Measurements from ENCODE around the gene PRPSAP1.

- TF ChIP-seq CTCF (IDR thresholded peaks at IDR 0.05 in 4 of 5, conservative IDR thresholded peaks at IDR 0.05 in 1 of 5): no peak
- no peak for TF ChIP-seq POLR2A (IDR thresholded peaks at IDR 0.05)
These were observed 16.8 kb downstream of the PRPSAP1 start for GRCh38 chr17:76336756-76337412.
